Activated T-cell treated with anti-CD3 and anti-CD28 coated beads, Interleukin-2, amount 50 U/mL, for 48 hours (primary cell): ENCODE results near the gene PUDP.
"Not testable (repeated sequence)": the region's sequence is repeated elsewhere in the genome, so short reads cannot be mapped to it uniquely, and the experiment has no call there.

Source experiments
- DNase-seq, 2 experiments: peaks; one replicate each; pipeline ENCODE4 v3.0.0-alpha.2; 2020

The PUDP gene

GRCh38 chrX:7109049-7109531, 38.9 kb downstream of the PUDP start:
- no peak for DNase-seq

- DNase-seq = no peak
These were observed 39.9 kb downstream of the PUDP start for GRCh38 chrX:7108030-7108429.

- no peak for DNase-seq
These were observed 41.3 kb downstream of the PUDP start for GRCh38 chrX:7106649-7107048.

DNA sequence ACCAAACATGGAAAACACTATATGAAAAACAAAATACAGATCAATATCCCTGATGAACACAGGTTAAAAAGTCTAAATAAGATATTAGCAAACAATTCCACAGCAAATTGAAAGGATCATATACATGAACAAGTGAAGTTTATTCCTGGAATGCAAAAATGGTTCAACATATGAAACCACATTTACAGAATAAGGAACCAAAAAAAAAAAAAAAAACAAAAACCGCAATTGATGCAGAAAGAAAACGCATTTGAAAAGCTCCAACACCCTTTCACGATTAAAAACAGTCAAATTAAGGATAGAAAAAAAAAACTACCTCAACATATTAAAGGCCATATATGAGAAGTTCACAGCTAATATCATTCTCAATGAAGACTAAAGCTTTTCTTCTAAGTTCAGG, 45.8 kb downstream of the PUDP start:
- no peak for DNase-seq

DNA sequence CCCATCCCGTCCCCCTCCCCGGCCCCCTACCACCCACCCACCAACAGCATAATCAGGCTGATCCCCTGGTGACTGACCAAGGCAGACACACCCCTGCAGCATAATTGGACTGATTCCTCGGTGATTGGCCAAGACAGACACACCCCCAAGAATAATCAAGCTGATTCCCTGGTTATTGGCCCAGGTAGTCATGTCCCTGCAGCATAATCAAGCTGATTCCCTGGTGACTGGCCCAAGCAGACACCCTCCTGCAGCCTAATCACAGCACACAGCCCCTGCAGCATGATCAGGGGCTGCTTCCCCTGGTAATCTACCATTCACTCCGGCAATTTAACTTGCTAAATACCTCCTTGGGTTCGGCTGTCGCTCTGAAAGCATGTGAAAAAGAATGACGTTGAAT, 47.9 kb downstream of the PUDP start:
- DNase-seq = no peak

GRCh38 chrX:7095657-7096056, 52.3 kb downstream of the PUDP start:
- DNase-seq = not testable (repeated sequence)

DNA sequence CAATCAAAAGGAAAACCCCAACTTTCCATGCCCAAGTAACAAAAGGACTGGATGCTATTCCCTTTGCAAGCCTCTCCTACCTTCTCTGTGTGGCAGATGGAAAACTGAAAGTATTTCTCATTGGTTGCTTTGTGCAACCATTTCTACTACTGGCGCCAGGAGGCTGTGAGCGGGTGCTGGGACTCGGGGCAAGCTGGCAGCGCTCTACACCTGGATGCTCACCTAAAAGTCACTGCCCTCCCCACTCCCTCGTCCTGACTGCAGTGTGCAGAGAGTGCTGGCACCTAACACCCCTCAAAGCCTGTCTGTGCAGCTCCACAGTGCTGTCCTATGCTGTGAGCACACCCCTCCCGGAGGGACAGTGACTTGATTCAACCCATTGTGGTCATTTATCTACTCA, 54.6 kb downstream of the PUDP start:
- DNase-seq = no peak

DNA sequence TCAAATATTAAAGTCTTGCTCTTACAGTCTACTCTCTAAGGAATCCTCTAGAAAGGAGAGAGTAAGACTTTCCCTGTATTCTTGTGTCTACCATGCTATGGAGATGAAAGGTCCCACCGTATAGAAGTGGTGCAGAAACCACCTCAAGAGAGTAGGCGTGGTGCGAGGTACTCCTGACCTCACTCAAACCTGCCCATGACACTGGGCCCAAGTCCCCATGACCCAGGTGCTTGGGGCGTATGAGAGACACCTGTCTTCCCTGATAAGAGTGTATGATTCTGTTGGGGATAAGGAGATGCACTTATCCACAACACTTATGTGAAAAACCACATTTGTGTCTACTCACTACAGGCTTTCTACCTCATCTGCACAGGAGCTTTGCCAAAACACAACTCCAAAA, 55.4 kb downstream of the PUDP start:
- no peak for DNase-seq

DNA sequence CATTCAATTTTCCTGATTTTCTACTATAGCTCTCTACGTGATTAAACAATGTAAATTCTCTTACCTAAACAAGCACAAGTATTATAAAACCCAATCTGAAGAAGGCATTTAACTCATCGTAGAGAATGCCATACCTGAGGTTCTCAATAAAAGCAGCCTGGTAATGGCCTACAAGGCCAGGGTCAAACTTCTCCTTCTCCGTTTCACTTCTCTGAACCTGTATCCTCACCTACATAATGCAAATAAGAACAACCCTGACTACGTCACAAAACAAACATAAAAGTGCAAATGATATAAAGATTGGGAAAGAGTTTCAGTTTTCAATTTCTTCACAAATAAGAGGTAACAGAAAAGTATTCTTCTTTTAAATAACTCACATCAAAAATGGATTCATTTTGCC, 56.0 kb downstream of the PUDP start:
- no peak for DNase-seq

DNA sequence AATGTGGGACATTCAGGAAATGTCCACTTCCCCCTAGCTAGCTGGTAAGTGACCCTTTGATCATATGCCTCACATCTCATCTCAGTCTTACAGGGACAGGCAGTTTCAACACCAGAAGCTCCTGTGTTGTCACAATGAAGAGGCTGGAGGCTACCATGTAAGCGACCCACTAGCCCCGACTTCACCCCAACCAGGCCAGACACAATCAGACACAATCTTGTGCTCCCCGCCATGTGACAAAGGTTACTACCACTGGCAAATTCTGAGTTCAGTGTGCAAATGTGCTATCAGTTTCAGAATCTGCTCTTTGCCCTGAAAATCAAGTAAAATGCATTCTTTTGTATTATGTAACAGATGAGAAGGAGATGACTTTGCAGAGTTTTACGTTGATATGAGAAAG, 57.3 kb downstream of the PUDP start:
- DNase-seq = no peak

DNA sequence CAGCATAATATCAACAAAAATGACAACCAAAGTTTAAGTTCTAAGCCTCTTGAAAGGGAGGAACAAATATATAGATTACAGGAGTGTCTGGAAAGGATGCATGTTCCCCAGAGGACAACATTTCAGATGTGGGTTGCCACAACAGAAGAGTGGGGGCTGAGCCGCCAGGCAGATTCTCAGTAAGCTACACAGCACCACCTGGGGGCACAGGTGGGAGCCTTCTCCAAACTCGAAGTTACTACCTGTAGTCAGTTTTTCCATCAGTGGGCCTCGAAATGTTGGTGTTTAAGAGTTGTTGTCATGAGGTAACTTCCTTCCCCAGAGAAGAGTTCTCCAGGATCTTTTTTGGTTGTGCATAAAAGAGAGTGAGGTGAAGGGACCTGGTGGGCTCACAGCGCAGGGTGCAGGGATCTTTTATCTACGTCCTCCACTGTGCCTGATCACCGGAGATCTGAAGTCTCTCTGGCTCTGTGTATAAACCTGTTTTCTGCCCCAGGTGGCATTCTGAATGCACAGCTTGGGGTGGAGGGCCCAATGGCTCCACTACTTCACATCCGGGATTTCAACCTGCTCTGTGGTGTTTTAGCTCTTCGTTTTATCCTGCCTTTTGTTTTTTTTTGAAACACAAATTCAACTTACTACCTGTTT, 58.9 kb downstream of the PUDP start:
- DNase-seq = peak; percentile 38 to 48

DNA sequence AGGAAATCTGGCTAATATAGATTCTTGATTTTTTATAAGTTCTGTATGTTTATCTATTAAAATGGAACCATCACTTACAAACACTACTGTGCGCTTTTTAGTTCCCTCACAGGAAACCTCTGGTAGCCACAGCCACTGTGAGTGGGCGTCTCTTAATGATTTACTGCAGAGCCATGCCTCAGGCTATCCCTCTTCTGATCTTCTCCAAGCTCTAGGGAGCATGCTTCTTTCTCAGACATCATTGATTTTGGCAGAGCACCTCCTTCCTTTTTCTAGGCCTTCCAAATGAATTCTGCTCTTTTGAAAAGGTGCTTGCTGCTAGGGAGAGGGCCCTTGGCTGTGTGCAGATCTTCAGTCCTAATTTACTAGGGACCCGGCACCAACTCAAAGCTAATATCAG, 61.6 kb downstream of the PUDP start:
- no peak for DNase-seq

DNA sequence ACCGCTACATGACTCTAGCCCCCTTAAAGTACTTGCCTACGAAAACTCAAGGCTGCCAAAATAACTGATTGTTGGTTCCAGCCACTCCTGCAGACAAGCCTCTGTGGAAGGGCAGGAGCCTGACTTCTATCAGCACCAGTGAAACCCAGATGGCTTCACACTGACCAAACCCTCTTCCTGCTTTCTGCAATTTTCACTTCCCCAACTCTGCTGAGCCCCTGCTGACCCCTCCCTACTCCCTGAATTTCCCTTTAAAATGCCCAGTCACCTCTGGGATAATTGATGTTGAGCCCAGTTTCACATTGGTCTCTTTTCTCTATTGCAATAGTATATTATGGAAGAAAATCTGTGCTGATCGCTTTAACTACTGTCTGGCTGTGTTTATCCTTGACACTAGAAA, 62.1 kb downstream of the PUDP start:
- no peak for DNase-seq

- no peak for DNase-seq
These were observed 63.1 kb downstream of the PUDP start for GRCh38 chrX:7084841-7085240.

- peak; percentile 68 to 73 for DNase-seq
These were observed 64.2 kb downstream of the PUDP start for GRCh38 chrX:7083468-7084396.

GRCh38 chrX:7083021-7083420, 64.9 kb downstream of the PUDP start:
- no peak for DNase-seq

GRCh38 chrX:7082556-7082955, 65.4 kb downstream of the PUDP start:
- DNase-seq = no peak

- DNase-seq = no peak
These were observed 70.4 kb downstream of the PUDP start for GRCh38 chrX:7077241-7078230.

- DNase-seq = no peak
These were observed 71.7 kb downstream of the PUDP start for GRCh38 chrX:7076245-7076661.

GRCh38 chrX:7074908-7075204, 73.1 kb downstream of the PUDP start:
- no peak for DNase-seq

GRCh38 chrX:7074148-7074907, 73.6 kb downstream of the PUDP start:
- DNase-seq = no peak

GRCh38 chrX:7073336-7073735, 74.6 kb downstream of the PUDP start:
- DNase-seq = no peak
